ENCODE measurements around the gene METTL13.

DNA sequence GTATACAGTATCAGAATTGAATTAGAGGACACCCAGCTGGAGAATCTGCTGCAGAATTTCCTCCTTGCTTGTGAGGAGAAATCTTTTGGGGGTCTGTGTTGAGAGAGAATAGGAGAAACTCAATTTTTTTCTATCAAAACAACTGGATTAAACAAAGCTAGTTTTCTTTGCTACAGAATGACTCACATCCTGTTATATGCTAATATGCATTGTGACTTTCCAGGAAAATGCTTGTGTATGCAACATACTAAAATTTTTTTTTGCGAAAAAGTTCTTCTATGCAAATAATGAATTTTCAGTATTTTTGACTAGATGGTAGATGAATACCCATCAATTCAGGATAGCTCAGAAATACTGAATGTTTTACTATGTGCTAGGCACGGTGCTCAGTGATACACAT, 41.8 kb upstream of the METTL13 start:
- TF ChIP-seq, protein P1, sequence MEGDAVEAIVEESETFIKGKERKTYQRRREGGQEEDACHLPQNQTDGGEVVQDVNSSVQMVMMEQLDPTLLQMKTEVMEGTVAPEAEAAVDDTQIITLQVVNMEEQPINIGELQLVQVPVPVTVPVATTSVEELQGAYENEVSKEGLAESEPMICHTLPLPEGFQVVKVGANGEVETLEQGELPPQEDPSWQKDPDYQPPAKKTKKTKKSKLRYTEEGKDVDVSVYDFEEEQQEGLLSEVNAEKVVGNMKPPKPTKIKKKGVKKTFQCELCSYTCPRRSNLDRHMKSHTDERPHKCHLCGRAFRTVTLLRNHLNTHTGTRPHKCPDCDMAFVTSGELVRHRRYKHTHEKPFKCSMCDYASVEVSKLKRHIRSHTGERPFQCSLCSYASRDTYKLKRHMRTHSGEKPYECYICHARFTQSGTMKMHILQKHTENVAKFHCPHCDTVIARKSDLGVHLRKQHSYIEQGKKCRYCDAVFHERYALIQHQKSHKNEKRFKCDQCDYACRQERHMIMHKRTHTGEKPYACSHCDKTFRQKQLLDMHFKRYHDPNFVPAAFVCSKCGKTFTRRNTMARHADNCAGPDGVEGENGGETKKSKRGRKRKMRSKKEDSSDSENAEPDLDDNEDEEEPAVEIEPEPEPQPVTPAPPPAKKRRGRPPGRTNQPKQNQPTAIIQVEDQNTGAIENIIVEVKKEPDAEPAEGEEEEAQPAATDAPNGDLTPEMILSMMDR (IDR thresholded peaks at IDR 0.05), result no peak
- TF ChIP-seq POLR2A (IDR thresholded peaks at IDR 0.05; ENCODE audit: low read depth) (no peak), EP300 (IDR thresholded peaks at IDR 0.05) (no peak)

All from esophagus muscularis mucosa (tissue), 4 donors.